Hippocampal formation (tissue), 2 donors: ENCODE results near the gene DTX2.
"Not testable (repeated sequence)": the region's sequence is repeated elsewhere in the genome, so short reads cannot be mapped to it uniquely, and the experiment has no call there.

Source experiments
- DNase-seq, 2 donors: peaks; one replicate each; lab custom pipeline; 2025; lab: John Stamatoyannopoulos, UW

The DTX2 gene

DNA sequence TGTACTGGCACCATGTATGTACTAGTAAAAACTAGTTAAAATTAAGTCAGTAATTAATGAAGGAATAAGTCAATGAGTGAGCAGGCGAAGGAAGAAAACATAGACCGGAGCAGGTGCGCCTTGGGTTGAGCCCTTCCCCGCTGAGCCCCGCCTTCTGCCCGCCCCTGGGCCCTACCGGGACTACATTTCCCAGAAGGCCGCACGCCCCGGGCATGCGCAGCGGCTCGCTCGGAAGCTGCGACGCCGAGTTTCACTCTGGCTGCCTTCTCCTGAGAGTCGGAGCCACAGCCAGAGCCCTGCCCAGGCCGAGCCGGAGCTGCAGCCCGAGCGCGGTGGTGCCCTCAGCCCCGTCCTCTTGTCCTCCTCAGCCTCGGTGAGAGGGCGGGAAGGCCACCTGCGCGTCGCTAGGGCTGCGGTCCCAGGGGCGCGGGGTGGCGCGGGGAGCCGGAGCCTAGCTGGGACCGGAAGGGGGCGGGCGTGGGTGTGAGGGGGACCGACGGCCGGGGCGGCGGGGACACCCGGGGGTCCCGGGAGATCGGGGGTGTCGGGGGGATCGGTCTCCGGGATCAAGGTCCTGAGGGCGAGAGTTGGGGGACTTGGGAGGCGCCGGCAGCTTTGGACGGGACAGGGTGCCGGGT lies at the start of gene DTX2:
DTX2 (plus strand) TSS at position 246 of the 638 bp plus-strand sequence. CDS start 18,801 bp downstream, outside the sequence.
- not testable (repeated sequence) for DNase-seq

DNA sequence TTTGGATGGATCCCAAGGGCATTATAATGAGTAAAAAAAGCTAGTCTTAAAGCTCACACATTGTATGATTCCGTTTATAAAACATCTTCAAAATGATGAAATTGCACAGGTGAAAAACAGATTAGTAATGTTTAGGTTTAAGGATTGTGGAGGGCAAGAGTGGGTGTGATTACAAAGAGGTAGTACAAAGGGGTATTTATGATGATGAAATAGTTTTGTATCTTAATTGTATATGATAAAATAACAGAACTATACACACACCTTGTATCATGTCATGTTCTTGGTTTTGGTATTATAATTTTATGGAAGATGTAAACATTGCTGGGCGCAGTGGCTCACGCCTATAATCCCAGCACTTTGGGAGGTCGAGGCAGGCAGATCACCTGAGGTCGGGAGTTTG lies 49.3 kb upstream of the DTX2 start:
- DNase-seq = no peak

DNA sequence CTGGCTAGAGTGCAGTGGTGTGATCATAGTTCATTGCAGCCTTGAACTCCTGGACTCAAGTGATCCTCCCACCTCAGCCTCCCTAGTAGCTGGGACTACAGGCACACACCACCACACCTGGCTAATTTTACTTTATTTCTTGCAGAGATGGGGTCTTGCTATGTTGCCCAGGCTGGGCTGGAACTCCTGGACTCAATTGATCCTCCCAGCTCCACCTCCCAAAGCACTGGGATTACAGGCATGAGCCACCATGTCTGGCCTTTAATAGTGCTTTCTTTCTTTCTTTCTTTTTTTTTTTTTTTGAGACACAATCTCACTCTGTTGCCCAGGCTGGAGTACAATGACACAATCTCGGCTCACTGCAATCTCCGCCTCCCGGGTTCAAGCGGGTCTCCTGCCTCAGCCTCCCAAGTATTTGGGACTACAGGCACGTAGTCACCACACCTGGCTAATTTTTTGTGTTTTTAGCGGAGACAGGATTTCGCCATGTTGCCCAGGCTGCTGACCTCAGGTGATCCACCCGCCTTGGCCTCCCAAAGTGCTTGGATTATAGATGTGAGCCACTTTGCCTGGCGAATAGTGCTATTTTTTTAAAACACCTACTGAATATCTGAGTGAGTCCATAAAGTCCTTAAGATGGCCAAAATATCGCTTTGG lies 43.7 kb upstream of the DTX2 start:
- DNase-seq = not testable (repeated sequence)

DNA sequence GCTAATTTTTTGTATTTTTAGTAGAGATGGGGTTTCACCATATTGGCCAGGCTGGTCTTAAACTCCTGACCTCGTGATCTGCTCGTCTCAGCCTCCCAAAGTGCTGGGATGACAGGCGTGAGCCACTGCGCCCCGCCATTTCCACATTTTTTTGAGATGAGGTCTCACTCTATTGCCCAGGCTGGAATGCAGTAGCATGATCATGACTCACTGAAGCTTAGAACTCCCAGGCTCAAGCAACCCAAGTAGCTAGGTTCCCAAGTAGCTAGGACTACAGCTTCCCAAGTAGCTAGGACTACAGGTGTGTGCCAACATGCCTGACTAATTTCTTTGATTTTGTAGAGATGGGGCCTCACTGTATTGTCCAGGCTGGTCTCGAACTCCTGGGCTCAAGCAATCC lies 40.4 kb upstream of the DTX2 start:
- DNase-seq = not testable (repeated sequence)

DNA sequence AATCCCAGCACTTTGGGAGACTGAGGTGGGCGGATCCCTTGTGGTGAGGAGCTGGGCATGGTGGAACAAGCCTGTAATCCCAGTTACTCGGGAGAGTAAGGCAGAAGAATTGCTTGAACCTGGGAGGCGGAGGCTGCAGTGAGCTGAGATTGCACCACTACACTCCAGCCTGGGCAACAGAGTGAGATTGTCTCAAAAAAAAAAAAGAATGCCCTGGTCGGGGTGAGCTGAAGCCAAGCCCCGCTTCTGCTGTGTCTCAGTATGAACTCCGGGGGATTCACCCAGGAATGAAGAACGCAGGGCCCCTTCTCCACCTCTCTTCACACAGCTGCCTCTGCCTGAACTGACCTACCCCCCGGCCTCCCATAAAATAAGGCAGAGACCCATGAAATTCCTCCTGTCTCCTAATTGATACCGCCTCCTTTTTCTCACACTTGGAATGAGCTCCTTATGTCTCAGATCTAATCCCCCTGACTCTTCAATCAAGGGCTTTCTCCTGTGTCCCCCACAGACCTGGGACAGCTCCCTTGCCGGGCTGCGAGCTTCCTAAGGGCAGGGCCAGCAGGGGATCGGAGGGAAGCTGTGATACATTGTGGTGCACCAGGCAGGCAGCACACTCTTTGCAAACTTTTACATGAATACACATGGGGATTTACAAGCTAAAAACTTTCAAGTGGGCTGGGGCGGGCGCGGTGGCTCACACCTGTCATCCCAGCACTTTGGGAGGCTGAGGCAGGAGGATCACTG lies 37.7 kb upstream of the DTX2 start:
- DNase-seq = no peak

DNA sequence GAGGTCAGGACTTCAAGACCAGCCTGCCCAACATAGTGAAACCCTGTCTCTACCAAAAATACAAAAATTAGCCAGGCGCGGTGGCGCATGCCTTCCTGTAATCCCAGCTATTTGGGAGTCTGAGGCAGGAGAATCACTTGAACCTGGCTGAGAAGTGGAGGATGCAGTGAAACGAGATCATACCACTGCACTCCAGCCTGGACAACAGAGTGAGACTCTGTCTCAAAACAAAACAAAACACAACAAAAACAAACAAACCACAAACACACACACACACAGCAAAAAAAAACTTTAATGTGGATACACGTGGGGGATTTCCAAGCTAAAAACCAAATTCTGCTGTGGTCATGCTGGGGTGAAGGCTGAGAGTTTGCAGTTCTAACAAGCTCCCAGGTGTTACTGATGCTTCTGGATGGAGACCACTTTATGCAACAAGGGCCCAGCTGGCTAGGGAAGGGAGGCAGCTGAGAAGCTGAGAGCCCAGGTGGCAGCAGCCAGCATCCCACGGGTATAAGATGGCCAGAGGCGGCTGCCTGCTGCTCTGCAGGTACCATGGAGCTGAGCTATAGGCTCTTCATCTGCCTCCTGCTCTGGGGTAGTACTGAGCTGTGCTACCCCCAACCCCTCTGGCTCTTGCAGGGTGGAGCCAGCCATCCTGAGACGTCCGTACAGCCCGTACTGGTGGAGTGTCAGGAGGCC lies 36.9 kb upstream of the DTX2 start, which contains the start of gene ZP3:
ZP3 (plus strand) TSS at position 538 of the 699 bp plus-strand sequence; CDS start at position 553, 15 bp downstream.
- DNase-seq = no peak

DNA sequence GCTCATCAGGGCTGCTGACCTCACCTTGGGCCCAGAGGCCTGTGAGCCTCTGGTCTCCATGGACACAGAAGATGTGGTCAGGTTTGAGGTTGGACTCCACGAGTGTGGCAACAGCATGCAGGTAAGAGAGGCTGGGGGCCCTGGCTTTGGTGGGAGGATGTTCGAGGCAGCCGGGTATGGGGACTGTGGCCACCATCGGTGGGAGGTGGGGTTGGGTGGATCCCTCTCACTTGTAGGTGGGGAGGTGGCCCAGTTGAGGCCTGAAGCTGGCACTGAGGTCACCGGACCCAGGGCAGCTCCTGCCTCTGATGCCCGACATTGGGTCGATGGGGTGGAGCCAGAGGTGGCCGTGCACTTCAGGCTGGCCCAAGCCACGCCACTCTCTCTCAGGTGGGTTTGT lies 36.4 kb upstream of the DTX2 start:
- DNase-seq = no peak

DNA sequence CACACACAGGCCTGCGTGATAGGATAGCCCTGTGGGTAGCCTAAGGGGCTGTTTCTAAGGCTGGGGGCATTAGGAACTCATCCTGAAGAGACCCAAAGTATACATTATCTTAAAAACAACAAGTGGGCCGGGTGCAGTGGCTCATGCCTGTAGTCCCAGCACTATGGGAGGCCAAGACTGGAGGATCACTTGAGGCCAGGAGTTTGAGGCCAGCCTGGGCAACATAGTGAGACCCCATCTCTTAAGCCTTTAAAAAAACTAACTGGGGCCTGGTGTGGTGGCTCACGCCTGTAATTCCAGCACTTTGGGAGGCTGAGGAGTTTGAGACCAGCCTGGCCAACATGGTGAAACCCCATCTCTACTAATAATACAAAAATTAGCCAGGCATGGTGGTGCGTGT lies 36.0 kb upstream of the DTX2 start:
- DNase-seq = not testable (repeated sequence)

DNA sequence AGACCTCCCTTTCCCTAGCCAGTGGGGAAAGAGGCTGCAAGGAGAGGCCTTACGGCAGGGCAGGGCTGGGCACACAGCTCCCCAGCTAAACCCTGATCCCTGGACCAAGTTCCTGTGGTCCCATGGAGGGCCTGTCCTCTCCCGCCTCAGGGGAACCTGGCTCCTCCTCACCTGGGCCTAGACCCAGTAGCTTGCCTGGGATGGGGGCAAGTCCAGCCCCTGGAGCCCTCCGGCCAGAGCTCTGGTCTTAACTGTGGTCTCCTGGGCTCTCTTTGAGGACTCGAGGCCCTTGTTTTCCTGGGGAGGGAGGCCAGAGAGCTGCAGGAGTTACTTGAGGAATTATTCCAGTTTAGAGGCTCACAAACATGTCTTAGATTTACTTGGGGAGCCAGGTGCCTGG lies 35.3 kb upstream of the DTX2 start:
- DNase-seq = no peak

DNA sequence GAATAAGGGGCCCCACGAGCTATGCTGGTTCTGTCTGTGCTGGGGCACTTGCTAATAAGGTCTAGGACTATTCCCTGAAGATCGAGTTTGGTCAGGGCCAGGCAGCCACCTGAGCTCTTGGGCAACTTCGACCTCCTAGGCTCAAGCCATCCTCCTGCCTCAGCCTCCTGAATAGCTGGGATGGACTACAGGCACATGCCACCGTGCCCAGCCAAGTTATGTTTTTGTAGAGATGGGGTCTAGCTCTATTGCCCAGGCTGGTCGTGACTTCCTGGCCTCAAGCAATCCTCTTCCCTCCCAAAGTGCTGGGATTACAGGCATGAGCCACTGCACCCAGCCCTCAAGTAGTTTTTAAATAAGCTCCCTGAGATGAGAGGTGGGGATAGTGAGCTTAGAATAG lies 33.9 kb upstream of the DTX2 start:
- DNase-seq = no peak

DNA sequence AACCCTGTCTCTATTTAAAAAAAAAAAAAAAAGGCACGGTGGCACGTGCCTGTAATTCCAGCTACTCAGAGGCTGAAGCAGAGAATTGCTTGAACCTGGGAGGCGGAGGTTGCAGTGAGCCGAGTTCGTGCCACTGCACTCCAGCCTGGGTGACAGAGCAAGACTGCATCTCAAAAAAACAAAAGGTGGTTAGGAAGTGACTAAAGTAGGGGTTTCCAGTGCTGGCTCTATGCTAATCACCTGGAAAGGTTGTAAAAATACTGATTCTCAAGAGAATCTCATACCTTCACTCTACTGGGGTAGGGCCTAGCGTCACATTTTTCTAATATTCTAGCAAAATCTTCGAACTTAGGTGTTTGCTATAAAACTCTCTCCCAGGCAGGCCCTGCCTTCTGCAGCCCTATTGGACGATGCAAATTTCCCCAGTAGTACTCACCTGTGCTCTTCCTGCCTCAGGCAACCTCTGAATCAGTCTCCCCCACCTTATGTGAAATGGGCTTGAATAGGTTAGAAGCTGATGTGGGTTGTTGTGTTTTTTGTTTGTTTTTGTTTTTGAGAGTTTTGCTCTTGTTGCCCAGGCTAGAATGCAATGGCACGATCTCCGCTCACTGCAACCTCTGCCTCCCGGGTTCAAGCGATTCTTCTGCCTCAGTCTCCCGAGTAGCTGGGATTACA lies 33.2 kb upstream of the DTX2 start:
- DNase-seq = no peak

DNA sequence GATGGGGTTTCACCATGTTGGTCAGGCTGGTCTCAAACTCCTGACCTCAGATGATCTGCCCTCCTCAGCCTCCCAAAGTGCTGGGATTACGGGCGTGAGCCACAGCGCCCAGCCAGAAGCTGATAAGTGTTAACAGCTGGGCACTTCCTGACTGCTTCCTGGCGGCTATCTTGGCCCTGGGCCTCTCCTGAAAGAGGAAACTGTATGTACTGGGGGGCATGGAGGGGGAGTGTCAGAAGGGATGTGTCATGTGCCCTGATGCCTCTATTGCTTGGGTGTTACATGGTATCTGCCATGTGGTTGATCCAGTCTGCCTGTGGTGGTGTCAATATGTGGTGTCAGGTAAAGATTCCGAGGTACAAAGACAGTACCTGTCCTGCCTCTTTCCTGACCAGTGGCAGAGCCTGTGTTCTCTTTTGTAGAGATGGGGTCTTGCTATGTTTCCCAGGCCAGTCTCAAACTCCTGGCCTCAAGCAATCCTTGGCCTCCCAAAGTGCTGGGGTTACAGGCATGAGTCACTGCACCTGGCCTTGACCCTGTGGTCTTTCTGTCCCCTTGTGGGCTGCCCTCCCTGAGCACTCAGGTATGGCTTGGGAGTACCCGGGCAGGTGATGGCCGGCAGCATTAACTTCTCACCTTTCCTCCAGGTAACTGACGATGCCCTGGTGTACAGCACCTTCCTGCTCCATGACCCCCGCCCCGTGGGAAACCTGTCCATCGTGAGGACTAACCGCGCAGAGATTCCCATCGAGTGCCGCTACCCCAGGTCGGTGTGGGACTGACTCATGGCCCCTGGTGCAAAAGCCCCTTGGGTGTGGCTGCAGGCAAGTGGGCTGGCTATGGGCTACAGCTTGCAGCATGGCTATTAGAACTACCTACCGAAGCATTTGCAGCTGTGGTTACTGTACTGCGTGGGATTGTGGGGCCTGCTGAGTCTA lies 32.4 kb upstream of the DTX2 start:
- peak; percentile 0 to 18 for DNase-seq

DNA sequence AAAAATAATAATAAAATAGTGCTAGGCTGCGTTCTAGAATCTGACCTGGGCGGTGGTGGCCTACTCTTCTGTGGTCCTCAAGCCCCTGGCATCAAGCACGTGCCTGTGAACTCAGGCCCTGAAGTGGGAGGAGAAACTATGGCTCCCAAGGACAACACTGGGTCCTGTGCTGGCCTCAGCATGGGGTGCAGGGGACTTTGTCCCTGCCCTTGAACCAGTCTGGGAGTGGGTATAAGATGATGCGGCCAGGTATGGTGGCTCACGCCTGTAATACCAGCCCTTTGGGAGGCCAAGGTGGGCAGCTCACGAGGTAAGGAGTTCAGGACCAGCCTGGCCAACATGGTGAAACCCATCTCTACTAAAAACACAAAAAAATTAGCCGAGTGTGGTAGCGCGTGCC lies 31.3 kb upstream of the DTX2 start:
- no peak for DNase-seq

DNA sequence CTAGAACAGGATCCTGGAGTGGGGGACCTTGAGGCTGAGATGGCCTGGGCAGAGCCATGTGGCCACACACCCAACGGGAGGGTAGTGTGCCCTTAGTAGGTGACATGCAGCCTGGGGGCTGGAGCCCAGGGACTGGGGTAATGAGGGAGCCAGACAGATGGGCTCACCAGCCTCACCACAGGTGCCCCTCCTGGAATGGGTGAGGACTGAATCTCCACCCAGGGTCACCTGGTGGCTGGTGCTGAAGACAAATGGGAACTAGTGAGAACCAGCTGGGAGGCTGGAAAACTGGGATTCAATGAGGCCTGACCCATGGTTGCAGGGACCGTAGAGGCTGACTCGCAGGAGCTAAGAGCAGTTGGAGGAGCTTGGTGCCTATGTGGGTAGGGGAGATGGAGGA lies 30.7 kb upstream of the DTX2 start:
- no peak for DNase-seq

DNA sequence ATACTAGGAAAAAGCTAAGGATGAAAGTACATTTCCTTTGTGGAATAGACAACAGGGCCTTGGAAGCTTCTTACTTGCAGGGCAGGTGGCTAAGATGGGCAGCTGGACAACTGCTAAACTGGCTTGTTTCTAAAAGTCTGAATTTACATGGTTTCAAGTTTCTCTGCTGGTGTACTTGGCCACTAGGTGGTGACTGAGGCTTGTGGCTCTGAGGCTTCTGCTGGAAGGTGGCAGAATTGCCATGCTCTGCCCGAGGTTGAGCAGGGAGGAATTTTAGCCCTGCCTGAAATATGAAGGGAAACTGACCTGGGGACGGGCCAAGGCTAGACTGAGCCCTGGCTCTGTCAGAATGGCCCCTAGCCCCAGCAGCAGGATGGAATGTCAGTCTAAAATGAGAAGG lies 23.6 kb upstream of the DTX2 start:
- peak; percentile 62 to 63 for DNase-seq

DNA sequence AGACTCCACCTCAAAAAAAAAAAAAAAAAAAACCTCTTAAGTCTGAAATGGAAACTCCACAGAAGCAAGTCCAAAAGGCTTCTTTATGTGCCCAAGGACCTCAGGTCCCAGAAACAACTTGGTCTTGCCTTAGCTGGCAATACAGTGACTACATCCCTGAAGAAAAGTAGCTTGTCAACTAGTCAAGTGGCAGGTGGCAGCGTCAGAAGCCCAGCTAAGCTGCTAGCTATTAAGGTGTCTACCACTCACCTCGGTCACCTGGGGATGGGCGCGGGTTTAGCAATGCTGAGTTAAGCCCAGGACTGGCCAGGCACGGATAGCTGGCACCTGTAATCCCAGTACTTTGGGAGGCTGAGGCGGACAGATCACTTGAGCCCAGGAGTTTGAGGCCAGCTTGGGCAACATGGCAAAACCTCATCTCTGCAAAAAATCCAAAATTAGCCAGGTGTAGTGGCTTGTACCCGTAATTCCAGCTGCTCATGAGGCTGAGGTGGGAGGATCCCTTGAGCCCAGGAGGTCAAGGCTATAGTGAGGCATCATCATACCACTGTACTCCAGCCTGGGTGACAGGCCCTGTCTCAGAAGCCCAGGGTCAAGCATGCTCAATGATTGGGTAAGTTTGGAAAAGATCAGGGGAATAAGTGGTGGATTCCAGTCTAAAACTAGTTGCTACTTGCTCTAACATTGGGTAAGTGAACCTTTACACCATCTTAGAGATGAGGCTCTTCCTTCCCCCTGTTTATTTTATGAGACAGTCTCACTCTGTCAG lies 22.2 kb upstream of the DTX2 start:
- not testable (repeated sequence) for DNase-seq

DNA sequence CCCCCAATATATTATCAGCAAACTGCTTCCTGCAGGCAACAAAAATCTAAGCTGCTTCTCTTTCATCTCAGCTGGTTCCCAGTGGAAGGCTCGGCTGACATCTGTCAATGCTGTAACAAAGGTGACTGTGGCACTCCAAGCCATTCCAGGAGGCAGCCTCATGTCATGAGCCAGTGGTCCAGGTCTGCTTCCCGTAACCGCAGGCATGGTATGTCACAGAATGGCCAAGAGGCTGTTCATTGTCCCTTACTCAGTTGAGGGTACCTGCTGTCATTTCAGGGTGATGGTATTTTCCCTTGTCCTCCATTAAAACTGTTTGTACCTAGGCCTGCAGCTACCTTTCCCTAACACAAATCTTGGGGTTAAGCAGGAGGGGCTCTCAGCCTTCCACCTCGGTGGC lies 21.1 kb upstream of the DTX2 start:
- DNase-seq = not testable (repeated sequence)

DNA sequence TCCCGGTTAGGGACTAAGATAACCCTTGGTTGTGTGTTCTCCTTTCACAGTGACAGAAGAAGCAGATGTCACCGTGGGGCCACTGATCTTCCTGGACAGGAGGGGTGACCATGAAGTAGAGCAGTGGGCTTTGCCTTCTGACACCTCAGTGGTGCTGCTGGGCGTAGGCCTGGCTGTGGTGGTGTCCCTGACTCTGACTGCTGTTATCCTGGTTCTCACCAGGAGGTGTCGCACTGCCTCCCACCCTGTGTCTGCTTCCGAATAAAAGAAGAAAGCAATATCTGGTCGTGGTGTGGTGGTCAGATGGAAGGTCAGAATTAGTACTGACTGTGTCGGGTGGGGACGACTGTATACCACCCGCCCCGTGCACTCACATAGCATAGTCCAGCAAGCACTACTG lies 19.7 kb upstream of the DTX2 start:
- not testable (repeated sequence) for DNase-seq

DNA sequence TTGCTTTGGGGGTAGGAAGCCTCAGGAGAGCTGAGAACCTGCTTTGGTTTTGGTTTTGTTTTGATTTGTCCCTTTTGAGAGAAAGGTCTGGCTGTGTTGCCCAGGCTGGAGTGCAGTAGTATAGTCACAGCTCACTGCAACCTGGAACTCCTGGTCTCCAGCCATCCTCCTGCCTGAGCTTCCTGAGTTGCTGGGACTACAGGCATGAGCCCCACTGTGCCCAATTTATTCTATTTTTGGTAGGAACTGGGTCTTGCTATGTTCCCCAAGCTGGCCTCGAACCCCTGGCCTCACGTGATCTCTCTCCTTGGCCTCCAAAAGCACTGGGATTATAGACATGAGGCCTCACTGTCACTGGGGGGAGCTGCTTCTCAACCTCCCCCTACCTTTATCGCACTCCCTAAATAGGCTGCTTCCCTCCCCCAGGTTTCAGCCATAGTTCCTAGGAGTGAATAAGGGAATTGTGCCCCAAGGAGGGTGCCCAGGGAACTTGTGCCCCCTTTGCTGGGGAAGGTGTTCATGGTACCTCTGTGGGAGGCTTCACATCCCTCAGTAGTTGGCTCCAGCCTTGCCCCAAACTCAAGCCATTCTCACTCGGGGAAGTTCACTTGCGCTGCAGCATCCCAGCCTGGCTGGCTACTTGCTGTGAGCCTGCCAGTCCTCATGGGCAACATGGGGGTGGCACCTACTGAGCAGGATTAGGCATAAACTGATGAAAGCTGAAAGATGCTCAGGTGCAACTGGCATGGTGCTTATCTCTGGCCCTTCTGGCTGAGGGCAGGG lies 18.7 kb upstream of the DTX2 start:
- DNase-seq = not testable (repeated sequence)
